Endometrium (tissue), 2 donors: ENCODE data around the gene TECR.
"Not testable (repeated sequence)": the region's sequence is repeated elsewhere in the genome, so short reads cannot be mapped to it uniquely, and the experiment has no call there.

Experiments used
- FAIRE-seq: peaks from 2 replicates; lab custom pipeline; 2012; peaks lifted over from hg19 to GRCh38; lab: Jason Lieb, UNC
- donor health status: control.
- donor health status: control.

The TECR gene

GRCh38 chr19:14536926-14537692 lies 7.7 kb downstream of the TECR start:
- no peak for FAIRE-seq

GRCh38 chr19:14540741-14541525 lies 11.5 kb downstream of the TECR start:
- FAIRE-seq: no peak

- FAIRE-seq: not testable (repeated sequence)
These were observed 12.6 kb downstream of the TECR start for GRCh38 chr19:14541979-14542378.

GRCh38 chr19:14542711-14543328 lies 13.4 kb downstream of the TECR start:
- FAIRE-seq: no peak

GRCh38 chr19:14544047-14544446 lies 14.7 kb downstream of the TECR start:
- no peak for FAIRE-seq

- FAIRE-seq: no peak
These were observed 15.8 kb downstream of the TECR start for GRCh38 chr19:14544977-14545715.

- FAIRE-seq: no peak
These were observed 16.3 kb downstream of the TECR start for GRCh38 chr19:14545716-14546082.

GRCh38 chr19:14550201-14550754 lies 20.9 kb downstream of the TECR start:
- FAIRE-seq: no peak

GRCh38 chr19:14551134-14552005 lies 22.0 kb downstream of the TECR start:
- not testable (repeated sequence) for FAIRE-seq

- FAIRE-seq: not testable (repeated sequence)
These were observed 22.6 kb downstream of the TECR start for GRCh38 chr19:14552006-14552360.

GRCh38 chr19:14553042-14553938 lies 23.9 kb downstream of the TECR start:
- FAIRE-seq: no peak

GRCh38 chr19:14553939-14554243 lies 24.5 kb downstream of the TECR start:
- FAIRE-seq: no peak

- no peak for FAIRE-seq
These were observed 25.0 kb downstream of the TECR start for GRCh38 chr19:14554382-14554812.

- no peak for FAIRE-seq
These were observed 26.7 kb downstream of the TECR start for GRCh38 chr19:14555918-14556661.

- no peak for FAIRE-seq
These were observed 27.3 kb downstream of the TECR start for GRCh38 chr19:14556662-14557188.

- FAIRE-seq: no peak
These were observed 29.1 kb downstream of the TECR start for GRCh38 chr19:14558370-14559066.

- no peak for FAIRE-seq
These were observed 30.8 kb downstream of the TECR start for GRCh38 chr19:14559916-14560775.

GRCh38 chr19:14560776-14561108 lies 31.3 kb downstream of the TECR start:
- no peak for FAIRE-seq
